Measurements from ENCODE around the gene FHL2.

FHL2 gene

GRCh38 chr2:105385731-105386540 lies 12.9 kb downstream of the FHL2 start:
- H3K4me3 ChIP-seq (ENCODE audit: low read depth, low read length) = no peak overlapping the region
- H3K36me3 ChIP-seq (ENCODE audit: control insufficient read depth, insufficient read depth, low read length) = peaks cover 47% of the 10 kb centered on the region
- H3K9ac ChIP-seq (ENCODE audit: low read depth, low read length) = no peak overlapping the region
- H3K27ac ChIP-seq (ENCODE audit: low read depth, low read length) = no peak overlapping the region
- H3K4me1 ChIP-seq (ENCODE audit: control insufficient read depth, insufficient read depth, low read length) = no peaks in the 10 kb centered on the region
- H3K9me3 ChIP-seq (ENCODE audit: control insufficient read depth, insufficient read depth, low read length) = no peaks in the 10 kb centered on the region
- no peaks in the 10 kb centered on the region for H3K27me3 ChIP-seq (ENCODE audit: control insufficient read depth, insufficient read depth, low read length)

DNA sequence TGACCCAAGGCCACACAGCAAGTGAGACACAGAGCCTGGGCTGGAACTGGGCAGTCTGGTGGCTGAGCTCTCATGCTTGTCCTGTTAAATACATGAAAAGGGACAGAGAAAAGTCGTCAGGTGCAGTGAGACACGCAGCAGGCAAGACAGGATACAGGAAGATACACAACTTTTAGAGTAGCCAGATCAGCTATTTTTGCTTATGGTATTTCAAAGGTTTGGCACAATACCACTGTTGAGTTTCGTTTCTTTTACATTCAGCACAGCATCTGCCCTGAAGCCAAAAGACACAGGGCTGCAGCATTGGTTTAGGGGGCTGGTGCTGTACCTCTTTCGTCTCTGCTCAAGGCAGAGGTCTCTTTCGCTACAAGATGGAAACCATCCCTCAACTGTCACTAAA lies 14.0 kb downstream of the FHL2 start:
- Histone ChIP-seq H3K27me3 (ENCODE audit: control insufficient read depth, insufficient read depth, low read length) (no peaks in the 10 kb centered on the region), H3K36me3 (ENCODE audit: control insufficient read depth, insufficient read depth, low read length) (peaks cover 51% of the 10 kb centered on the region), H3K4me3 (ENCODE audit: low read depth, low read length) (no peak overlapping the region), H3K9me3 (ENCODE audit: control insufficient read depth, insufficient read depth, low read length) (no peaks in the 10 kb centered on the region), H3K4me1 (ENCODE audit: control insufficient read depth, insufficient read depth, low read length) (no peaks in the 10 kb centered on the region), H3K9ac (ENCODE audit: low read depth, low read length) (no peak overlapping the region), H3K27ac (ENCODE audit: low read depth, low read length) (no peak overlapping the region)

DNA sequence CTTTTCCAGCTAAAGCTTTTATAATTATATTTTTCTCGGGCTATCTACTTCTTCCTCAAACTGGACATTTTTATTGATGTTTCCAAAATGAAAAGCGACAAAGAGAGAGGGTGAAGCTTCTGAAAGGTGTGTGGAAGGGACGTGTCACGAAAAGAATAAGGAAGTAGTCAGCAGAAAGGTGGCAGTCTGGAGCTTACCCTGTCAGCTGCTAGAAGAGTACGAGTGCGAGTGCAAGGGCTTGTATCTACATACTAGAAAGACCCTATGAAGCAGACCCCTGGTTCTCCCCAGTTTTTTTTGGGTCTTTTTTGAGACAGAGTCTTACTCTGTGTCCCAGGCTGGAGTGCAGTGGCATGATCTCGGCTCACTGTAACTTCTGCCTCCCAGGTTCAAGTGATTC lies 14.6 kb downstream of the FHL2 start:
- Histone ChIP-seq H3K4me3 (ENCODE audit: low read depth, low read length) (no peak overlapping the region), H3K9ac (ENCODE audit: low read depth, low read length) (no peak overlapping the region), H3K27ac (ENCODE audit: low read depth, low read length) (no peak overlapping the region), H3K4me1 (ENCODE audit: control insufficient read depth, insufficient read depth, low read length) (no peaks in the 10 kb centered on the region), H3K27me3 (ENCODE audit: control insufficient read depth, insufficient read depth, low read length) (no peaks in the 10 kb centered on the region), H3K9me3 (ENCODE audit: control insufficient read depth, insufficient read depth, low read length) (no peaks in the 10 kb centered on the region), H3K36me3 (ENCODE audit: control insufficient read depth, insufficient read depth, low read length) (peaks cover 51% of the 10 kb centered on the region)

DNA sequence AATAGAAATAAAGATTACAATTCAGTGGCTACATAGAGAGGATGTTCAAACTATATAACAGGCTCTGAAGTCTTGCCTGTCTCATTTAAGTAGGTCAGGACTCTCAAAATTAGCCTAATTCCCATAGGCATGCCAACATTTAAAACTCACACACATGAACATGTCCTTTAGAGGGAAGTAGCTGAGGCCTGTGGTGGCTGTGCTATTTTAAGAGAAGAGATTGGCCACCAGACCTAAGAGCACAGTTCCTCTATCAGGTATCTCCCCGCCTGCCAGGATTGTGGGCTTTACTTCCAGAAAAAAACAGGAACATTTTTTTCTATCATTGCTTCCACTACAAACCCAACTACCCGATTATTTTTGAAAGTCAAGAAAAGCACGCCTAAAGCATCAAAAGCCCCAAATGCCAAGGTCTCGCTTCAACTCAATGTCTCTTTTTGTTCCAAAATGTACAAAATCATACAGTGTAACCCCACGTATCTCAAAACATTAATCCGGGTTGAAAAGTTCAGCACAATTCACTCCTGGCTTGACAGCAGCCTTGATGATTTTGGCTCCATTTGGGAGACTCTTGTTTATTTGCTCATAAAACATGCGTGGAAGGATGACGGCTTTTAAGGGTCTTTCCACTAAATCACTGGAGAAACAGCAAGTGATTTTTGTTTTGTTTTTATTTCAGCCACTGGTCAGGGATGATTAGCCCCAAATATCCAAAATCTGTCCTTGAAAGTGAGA lies 15.3 kb downstream of the FHL2 start:
- no peak overlapping the region for H3K4me3 ChIP-seq (ENCODE audit: low read depth, low read length)
- H3K27me3 ChIP-seq (ENCODE audit: control insufficient read depth, insufficient read depth, low read length) = no peaks in the 10 kb centered on the region
- H3K9ac ChIP-seq (ENCODE audit: low read depth, low read length) = no peak overlapping the region
- no peaks in the 10 kb centered on the region for H3K4me1 ChIP-seq (ENCODE audit: control insufficient read depth, insufficient read depth, low read length)
- no peaks in the 10 kb centered on the region for H3K9me3 ChIP-seq (ENCODE audit: control insufficient read depth, insufficient read depth, low read length)
- no peak overlapping the region for H3K27ac ChIP-seq (ENCODE audit: low read depth, low read length)
- peaks cover 51% of the 10 kb centered on the region for H3K36me3 ChIP-seq (ENCODE audit: control insufficient read depth, insufficient read depth, low read length)

DNA sequence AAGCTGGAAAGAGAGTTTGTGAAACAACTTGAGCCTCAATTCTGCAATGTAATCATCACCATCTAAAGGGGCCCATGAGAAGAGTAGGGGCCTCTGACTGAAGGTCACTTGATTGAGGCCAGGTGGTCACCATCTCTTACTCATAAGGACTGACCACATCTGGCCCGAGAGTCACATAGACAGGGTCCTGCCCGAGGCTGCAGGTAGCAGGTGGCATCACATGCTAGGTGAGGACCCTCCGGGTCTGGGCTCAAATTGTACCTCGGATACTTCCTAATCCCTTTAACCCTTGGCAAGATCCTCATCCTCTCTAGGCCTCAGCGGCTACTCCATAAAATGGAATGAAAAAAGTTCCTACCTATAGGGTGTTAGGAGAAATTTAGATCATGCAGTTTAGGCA lies 16.7 kb downstream of the FHL2 start:
- H3K4me1 ChIP-seq (ENCODE audit: control insufficient read depth, insufficient read depth, low read length) = no peaks in the 10 kb centered on the region

GRCh38 chr2:105381101-105381668 lies 17.7 kb downstream of the FHL2 start:
- Histone ChIP-seq H3K27me3 (ENCODE audit: control insufficient read depth, insufficient read depth, low read length) (no peaks in the 10 kb centered on the region), H3K4me1 (ENCODE audit: control insufficient read depth, insufficient read depth, low read length) (no peaks in the 10 kb centered on the region), H3K36me3 (ENCODE audit: control insufficient read depth, insufficient read depth, low read length) (peaks cover 60% of the 10 kb centered on the region), H3K27ac (ENCODE audit: low read depth, low read length) (no peak overlapping the region), H3K4me3 (ENCODE audit: low read depth, low read length) (no peak overlapping the region), H3K9ac (ENCODE audit: low read depth, low read length) (no peak overlapping the region), H3K9me3 (ENCODE audit: control insufficient read depth, insufficient read depth, low read length) (no peaks in the 10 kb centered on the region)

More for the DNA sequence above, 16.7 kb downstream of the FHL2 start:
- H3K9ac ChIP-seq (ENCODE audit: low read depth, low read length) = no peak overlapping the region
- H3K36me3 ChIP-seq (ENCODE audit: control insufficient read depth, insufficient read depth, low read length) = peaks cover 54% of the 10 kb centered on the region
- no peaks in the 10 kb centered on the region for H3K27me3 ChIP-seq (ENCODE audit: control insufficient read depth, insufficient read depth, low read length)
- H3K27ac ChIP-seq (ENCODE audit: low read depth, low read length) = no peak overlapping the region
- no peaks in the 10 kb centered on the region for H3K9me3 ChIP-seq (ENCODE audit: control insufficient read depth, insufficient read depth, low read length)
- H3K4me3 ChIP-seq (ENCODE audit: low read depth, low read length) = no peak overlapping the region

DNA sequence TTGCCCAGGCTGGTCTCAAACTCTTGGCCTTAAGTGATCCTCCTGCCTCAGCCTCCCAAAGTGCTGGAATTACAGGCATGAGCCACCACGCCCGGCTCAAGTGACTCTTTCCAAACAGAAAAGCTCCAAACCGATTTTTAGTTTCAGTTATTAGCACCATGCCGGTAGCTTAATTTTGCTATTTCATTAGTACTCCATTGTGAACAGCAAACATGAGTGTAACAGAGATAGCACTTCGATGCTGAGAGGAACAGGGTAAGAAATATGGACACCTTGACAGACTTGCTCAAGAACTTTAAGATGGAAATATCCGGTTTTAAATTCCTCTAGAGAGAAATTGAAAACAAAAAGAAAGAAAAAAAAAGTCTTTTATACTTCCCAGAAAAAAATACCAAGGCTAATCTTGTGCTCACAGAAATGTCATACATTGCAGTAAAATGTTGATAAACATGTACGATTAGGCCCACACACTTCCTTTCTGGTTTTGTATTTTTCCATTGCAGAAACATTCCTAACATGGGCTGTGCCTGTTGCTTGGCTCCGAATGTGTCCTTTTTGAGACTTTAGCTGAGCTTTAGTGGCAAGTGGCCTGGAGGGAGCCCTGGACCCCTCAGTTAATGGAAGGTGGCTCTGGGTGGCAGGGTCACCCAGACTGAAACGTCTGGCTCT lies 18.3 kb downstream of the FHL2 start:
- H3K27ac ChIP-seq (ENCODE audit: low read depth, low read length) = no peak overlapping the region
- no peak overlapping the region for H3K4me3 ChIP-seq (ENCODE audit: low read depth, low read length)
- H3K9me3 ChIP-seq (ENCODE audit: control insufficient read depth, insufficient read depth, low read length) = no peaks in the 10 kb centered on the region
- no peaks in the 10 kb centered on the region for H3K27me3 ChIP-seq (ENCODE audit: control insufficient read depth, insufficient read depth, low read length)
- H3K36me3 ChIP-seq (ENCODE audit: control insufficient read depth, insufficient read depth, low read length) = peaks cover 60% of the 10 kb centered on the region
- H3K9ac ChIP-seq (ENCODE audit: low read depth, low read length) = no peak overlapping the region
- no peaks in the 10 kb centered on the region for H3K4me1 ChIP-seq (ENCODE audit: control insufficient read depth, insufficient read depth, low read length)

GRCh38 chr2:105379741-105380186 lies 19.1 kb downstream of the FHL2 start:
- no peak overlapping the region for H3K9ac ChIP-seq (ENCODE audit: low read depth, low read length)
- H3K27ac ChIP-seq (ENCODE audit: low read depth, low read length) = no peak overlapping the region
- no peaks in the 10 kb centered on the region for H3K4me1 ChIP-seq (ENCODE audit: control insufficient read depth, insufficient read depth, low read length)
- peaks cover 58% of the 10 kb centered on the region for H3K36me3 ChIP-seq (ENCODE audit: control insufficient read depth, insufficient read depth, low read length)
- no peaks in the 10 kb centered on the region for H3K27me3 ChIP-seq (ENCODE audit: control insufficient read depth, insufficient read depth, low read length)
- H3K4me3 ChIP-seq (ENCODE audit: low read depth, low read length) = no peak overlapping the region
- no peaks in the 10 kb centered on the region for H3K9me3 ChIP-seq (ENCODE audit: control insufficient read depth, insufficient read depth, low read length)

DNA sequence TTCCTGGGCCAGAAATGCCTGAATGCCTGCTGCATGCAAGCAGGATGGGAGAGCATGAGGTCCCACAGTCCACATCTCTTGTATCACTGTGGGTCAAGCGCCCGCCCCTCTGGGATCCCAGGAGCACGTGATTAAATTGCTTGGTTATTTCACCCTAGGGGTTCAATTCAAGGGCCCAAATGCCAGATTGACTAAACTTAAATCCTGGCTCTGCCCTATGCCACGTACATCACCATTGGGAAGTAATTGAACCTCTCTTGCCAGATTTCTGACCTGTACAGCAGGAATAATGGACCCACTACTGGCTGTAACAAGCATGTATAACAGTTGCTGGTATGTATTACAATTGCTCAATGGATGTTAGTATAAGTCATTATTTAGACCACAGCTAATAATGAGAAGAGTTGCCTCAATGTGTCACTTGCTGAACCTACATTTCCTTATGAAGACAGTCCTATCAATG lies 19.9 kb downstream of the FHL2 start:
- Histone ChIP-seq H3K27me3 (ENCODE audit: control insufficient read depth, insufficient read depth, low read length) (no peaks in the 10 kb centered on the region), H3K9ac (ENCODE audit: low read depth, low read length) (no peak overlapping the region), H3K36me3 (ENCODE audit: control insufficient read depth, insufficient read depth, low read length) (peaks cover 51% of the 10 kb centered on the region), H3K27ac (ENCODE audit: low read depth, low read length) (no peak overlapping the region), H3K9me3 (ENCODE audit: control insufficient read depth, insufficient read depth, low read length) (no peaks in the 10 kb centered on the region), H3K4me3 (ENCODE audit: low read depth, low read length) (no peak overlapping the region), H3K4me1 (ENCODE audit: control insufficient read depth, insufficient read depth, low read length) (no peaks in the 10 kb centered on the region)

DNA sequence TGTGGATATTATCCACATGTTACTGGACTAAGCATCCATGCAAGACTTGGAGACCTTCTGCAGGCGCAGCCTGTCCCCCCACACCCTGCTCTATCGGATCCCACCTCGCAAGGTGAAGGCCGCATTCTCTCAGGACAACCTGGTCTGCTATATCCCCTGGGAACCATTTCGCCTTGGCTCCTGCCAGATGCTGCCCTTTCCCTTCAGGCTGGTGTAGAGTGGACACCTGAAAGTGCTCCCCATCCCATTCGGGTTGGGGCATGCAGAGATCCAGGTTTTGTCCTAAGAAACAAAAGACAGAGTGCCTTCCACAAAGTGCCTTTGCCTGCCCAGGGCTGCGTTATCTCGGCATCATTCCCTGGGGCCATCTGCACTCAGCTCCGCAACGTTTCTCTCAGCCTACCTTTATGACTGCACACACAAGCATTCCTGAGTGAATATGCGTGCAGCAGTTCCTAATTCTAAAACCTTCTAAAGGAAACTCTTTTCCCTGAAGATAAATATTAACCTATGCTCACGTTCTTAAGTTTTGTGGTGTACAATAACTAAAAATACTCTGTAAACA lies 20.5 kb downstream of the FHL2 start:
- Histone ChIP-seq H3K9me3 (ENCODE audit: control insufficient read depth, insufficient read depth, low read length) (no peaks in the 10 kb centered on the region), H3K27me3 (ENCODE audit: control insufficient read depth, insufficient read depth, low read length) (no peaks in the 10 kb centered on the region), H3K36me3 (ENCODE audit: control insufficient read depth, insufficient read depth, low read length) (peaks cover 46% of the 10 kb centered on the region), H3K4me3 (ENCODE audit: low read depth, low read length) (no peak overlapping the region), H3K4me1 (ENCODE audit: control insufficient read depth, insufficient read depth, low read length) (no peaks in the 10 kb centered on the region), H3K27ac (ENCODE audit: low read depth, low read length) (no peak overlapping the region), H3K9ac (ENCODE audit: low read depth, low read length) (no peak overlapping the region)

Measured in HUES48 (cell line).